Activated CD8-positive, alpha-beta memory T cell treated with anti-CD3 and anti-CD28 coated beads for 4 hours (primary cell): ENCODE results near the gene BRF1.

Experiments
- DNase-seq, 2 donors: peaks; one replicate each; pipeline ENCODE4 v3.0.0-alpha.2; 2020; ENCODE audit warnings: low read depth in 2 of 2

The BRF1 gene

GRCh38 chr14:105173901-105174894, 126.6 kb downstream of the BRF1 start:
- DNase-seq, result peak; percentile 18 to 19

- DNase-seq, result no peak
These were observed 127.7 kb downstream of the BRF1 start for GRCh38 chr14:105173145-105173544.

GRCh38 chr14:105172476-105172875, 128.3 kb downstream of the BRF1 start:
- DNase-seq, result no peak

GRCh38 chr14:105171004-105171673, 129.7 kb downstream of the BRF1 start:
- no peak for DNase-seq

- DNase-seq, result no peak
These were observed 130.8 kb downstream of the BRF1 start for GRCh38 chr14:105169776-105170655.

- peak; percentile 21 to 24 for DNase-seq
These were observed 131.8 kb downstream of the BRF1 start for GRCh38 chr14:105168979-105169507.

- peak; percentile 29 to 37 for DNase-seq
These were observed 132.3 kb downstream of the BRF1 start, which contains the start of gene JAG2 for GRCh38 chr14:105168496-105168978. TSS of gene JAG2 (minus strand) at chr14:105168776. CDS start at chr14:105168420, 356 bp downstream.

GRCh38 chr14:105168093-105168420, 132.7 kb downstream of the BRF1 start:
- no peak for DNase-seq

- no peak for DNase-seq
These were observed 133.3 kb downstream of the BRF1 start for GRCh38 chr14:105167303-105168092.

GRCh38 chr14:105166571-105167302, 134.1 kb downstream of the BRF1 start:
- no peak for DNase-seq

GRCh38 chr14:105165761-105166485, 134.9 kb downstream of the BRF1 start:
- DNase-seq, result no peak

GRCh38 chr14:105165134-105165704, 135.6 kb downstream of the BRF1 start:
- DNase-seq, result no peak

- DNase-seq, result no peak
These were observed 137.6 kb downstream of the BRF1 start for GRCh38 chr14:105163040-105163742.

GRCh38 chr14:105162669-105162979, 138.2 kb downstream of the BRF1 start:
- no peak for DNase-seq

- DNase-seq, result no peak
These were observed 138.7 kb downstream of the BRF1 start for GRCh38 chr14:105161964-105162668.

GRCh38 chr14:105161309-105161708, 139.5 kb downstream of the BRF1 start:
- DNase-seq, result no peak

- DNase-seq, result no peak
These were observed 140.0 kb downstream of the BRF1 start for GRCh38 chr14:105160776-105161175.

- no peak for DNase-seq
These were observed 141.5 kb downstream of the BRF1 start for GRCh38 chr14:105159344-105159743.
